PC-9 (cell line): ENCODE measurements around the gene SH3PXD2A. TPM values are rescaled to one million over a fixed set of nuclear protein-coding genes. Genes with fewer than 3 reads are reported as not detected.

Source experiments
- BruUV-seq: library from RNA; stranded (reverse); fragments of 400-500 nt; replicated peaks from 2 replicates; lab custom pipeline; 2021; lab: Mats Ljungman, UMichigan
- CTCF ChIA-PET: fragments of 300-600 bp; sonication (Branson Sonifier 250); formaldehyde crosslinking; loops from one replicate; lab custom pipeline; 2022; ENCODE audit warnings: antibody characterized with exemption; lab: Charles Lee
- POLR2A ChIA-PET: fragments of 300-600 bp; sonication (Branson Sonifier 250); formaldehyde crosslinking; loops from one replicate; lab custom pipeline; 2022; ENCODE audit warnings: antibody characterized with exemption; ENCODE audit not compliant: unreplicated experiment; lab: Charles Lee
- DNase-seq, 2 experiments: peaks; one replicate each; pipeline versions ENCODE4 v3.0.0 to v3.0.0-alpha.2; 2015 to 2022; ENCODE audit warnings: mixed read lengths in 1 of 2
- H2AFZ ChIP-seq: fragments of 200-600 bp; sonication (generic); 2 replicates; pipeline ENCODE4 v1.8.1; 2017; ENCODE audit warnings: antibody characterized with exemption
- H3F3A ChIP-seq: fragments of 200-600 bp; sonication (generic); 2 replicates; pipeline ENCODE4 v1.8.1; 2017; ENCODE audit warnings: antibody characterized with exemption, mild to moderate bottlenecking, low read depth; ENCODE audit not compliant: insufficient read depth
- H3K27ac ChIP-seq: fragments of 200-600 bp; sonication (generic); 2 replicates; pipeline ENCODE4 v1.6.1; 2016; ENCODE audit warnings: mixed run types
- H3K27me3 ChIP-seq: fragments of 200-600 bp; sonication (generic); 2 replicates; pipeline ENCODE4 v1.6.1; 2016; ENCODE audit warnings: low read depth, mixed run types; ENCODE audit not compliant: insufficient read depth
- H3K36me3 ChIP-seq: fragments of 200-600 bp; sonication (generic); 2 replicates; pipeline ENCODE4 v1.6.1; 2016; ENCODE audit warnings: low read depth, mixed run types
- H3K4me1 ChIP-seq: fragments of 200-600 bp; sonication (generic); replicated peaks from 2 replicates; pipeline ENCODE4 v1.6.1; 2016; ENCODE audit warnings: mixed run types; ENCODE audit not compliant: insufficient read depth
- H3K4me2 ChIP-seq: fragments of 200-600 bp; sonication (generic); 2 replicates; pipeline ENCODE4 v1.6.1; 2017; ENCODE audit warnings: mixed run types
- H3K4me3 ChIP-seq: fragments of 200-600 bp; sonication (generic); 2 replicates; pipeline ENCODE4 v1.6.1; 2016; ENCODE audit warnings: mixed run types
- H3K79me2 ChIP-seq: fragments of 200-600 bp; sonication (generic); 2 replicates; pipeline ENCODE4 v1.6.1; 2017; ENCODE audit warnings: low read depth, mixed run types
- H3K9me2 ChIP-seq: fragments of 200-600 bp; sonication (generic); 2 replicates; pipeline ENCODE4 v1.8.1; 2017; ENCODE audit warnings: mild to moderate bottlenecking; ENCODE audit not compliant: insufficient read depth
- H3K9me3 ChIP-seq: fragments of 200-600 bp; sonication (generic); 2 replicates; pipeline ENCODE4 v1.8.1; 2016; ENCODE audit warnings: low read depth; ENCODE audit not compliant: insufficient read depth
- H4K20me1 ChIP-seq: fragments of 200-600 bp; sonication (generic); 2 replicates; pipeline ENCODE4 v1.8.1; 2017; ENCODE audit not compliant: insufficient read depth
- EZH2 ChIP-seq: fragments of 200-600 bp; sonication (generic); IDR thresholded peaks from 2 replicates; pipeline ENCODE4 v1.8.0; 2017; ENCODE audit warnings: antibody characterized with exemption, low read depth
- intact Hi-C: fragments of 100-400 bp; cut with micrococcal nuclease; formaldehyde crosslinking; loops from one replicate; pipeline ENCODE4 v1.10.0; 2022; ENCODE audit not compliant: unreplicated experiment
- total RNA-seq: library from RNA; stranded (reverse); gene quantifications from 2 replicates; pipeline ENCODE4 v1.2.3, GENCODE V29; 2021
- TF ChIP-seq, protein P1 (sequence below): fragments of 200-600 bp; sonication (generic); conservative IDR thresholded peaks from 2 replicates; pipeline ENCODE4 v1.6.1; 2017; ENCODE audit warnings: mixed run types, antibody characterized with exemption, mild to moderate bottlenecking, moderate library complexity

The SH3PXD2A gene
- total RNA-seq, 1 experiment from 2014 or later: 12.5 TPM

DNA sequence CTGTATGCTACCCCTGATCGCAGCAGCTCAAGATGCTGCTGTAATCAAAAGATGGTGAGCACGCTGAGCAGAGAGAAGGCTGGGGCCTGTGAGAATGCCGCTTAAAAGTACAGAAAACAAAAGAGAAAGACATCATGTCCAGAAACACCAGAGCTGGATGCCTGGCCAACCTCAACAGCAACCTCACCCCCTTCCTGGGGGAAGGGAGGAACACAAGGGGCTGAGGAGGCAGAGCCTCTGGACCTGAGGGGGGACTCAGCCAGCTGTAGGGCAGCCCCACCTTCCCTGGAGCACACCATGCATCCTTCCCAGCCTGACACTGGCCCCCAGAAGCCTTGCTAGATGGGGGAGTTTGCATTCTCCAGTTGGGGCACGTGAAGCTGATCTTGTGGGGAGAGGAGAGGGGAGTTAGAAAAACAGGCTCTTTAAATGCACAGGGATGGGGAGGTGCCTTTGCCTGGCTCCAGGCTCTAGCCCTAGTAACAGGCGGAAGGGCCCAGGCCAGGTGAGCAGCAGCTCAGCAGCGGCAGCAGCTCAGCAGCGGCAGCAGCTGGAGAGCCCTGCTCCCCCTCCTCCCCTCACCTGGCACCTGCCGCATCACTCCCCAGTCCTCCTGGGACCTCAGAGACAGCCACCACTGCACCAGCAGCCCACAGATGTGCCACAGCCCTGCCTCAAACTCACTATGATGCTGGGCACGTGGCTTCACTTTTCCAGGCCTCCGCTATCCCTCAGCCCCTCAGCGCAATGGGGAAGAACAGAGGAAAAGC lies 205.5 kb downstream of the SH3PXD2A start:
- H3F3A ChIP-seq: no peaks in the 10 kb centered on the region
- no peaks in the 10 kb centered on the region for H3K27me3 ChIP-seq
- H2AFZ ChIP-seq: no peak overlapping the region
- no peaks in the 10 kb centered on the region for H3K9me3 ChIP-seq
- no peak overlapping the region for H3K4me3 ChIP-seq
- H4K20me1 ChIP-seq: no peaks in the 10 kb centered on the region
- DNase-seq: no peak
- no peak overlapping the region for H3K27ac ChIP-seq
- intact Hi-C loops: loop anchor here (5.0 kb wide), 1 partner anchor 623 kb away; no protein-coding TSS in a partner anchor
- H3K4me2 ChIP-seq: no peak overlapping the region
- ChIA-PET CTCF (no interaction called here), POLR2A (no interaction called here)
- BruUV-seq: no TSS peak
- TF ChIP-seq, protein P1, sequence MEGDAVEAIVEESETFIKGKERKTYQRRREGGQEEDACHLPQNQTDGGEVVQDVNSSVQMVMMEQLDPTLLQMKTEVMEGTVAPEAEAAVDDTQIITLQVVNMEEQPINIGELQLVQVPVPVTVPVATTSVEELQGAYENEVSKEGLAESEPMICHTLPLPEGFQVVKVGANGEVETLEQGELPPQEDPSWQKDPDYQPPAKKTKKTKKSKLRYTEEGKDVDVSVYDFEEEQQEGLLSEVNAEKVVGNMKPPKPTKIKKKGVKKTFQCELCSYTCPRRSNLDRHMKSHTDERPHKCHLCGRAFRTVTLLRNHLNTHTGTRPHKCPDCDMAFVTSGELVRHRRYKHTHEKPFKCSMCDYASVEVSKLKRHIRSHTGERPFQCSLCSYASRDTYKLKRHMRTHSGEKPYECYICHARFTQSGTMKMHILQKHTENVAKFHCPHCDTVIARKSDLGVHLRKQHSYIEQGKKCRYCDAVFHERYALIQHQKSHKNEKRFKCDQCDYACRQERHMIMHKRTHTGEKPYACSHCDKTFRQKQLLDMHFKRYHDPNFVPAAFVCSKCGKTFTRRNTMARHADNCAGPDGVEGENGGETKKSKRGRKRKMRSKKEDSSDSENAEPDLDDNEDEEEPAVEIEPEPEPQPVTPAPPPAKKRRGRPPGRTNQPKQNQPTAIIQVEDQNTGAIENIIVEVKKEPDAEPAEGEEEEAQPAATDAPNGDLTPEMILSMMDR: no peak
- no peaks in the 10 kb centered on the region for H3K4me1 ChIP-seq
- H3K9me2 ChIP-seq: no peaks in the 10 kb centered on the region
- H3K79me2 ChIP-seq: no peaks in the 10 kb centered on the region
- H3K36me3 ChIP-seq: no peaks in the 10 kb centered on the region

DNA sequence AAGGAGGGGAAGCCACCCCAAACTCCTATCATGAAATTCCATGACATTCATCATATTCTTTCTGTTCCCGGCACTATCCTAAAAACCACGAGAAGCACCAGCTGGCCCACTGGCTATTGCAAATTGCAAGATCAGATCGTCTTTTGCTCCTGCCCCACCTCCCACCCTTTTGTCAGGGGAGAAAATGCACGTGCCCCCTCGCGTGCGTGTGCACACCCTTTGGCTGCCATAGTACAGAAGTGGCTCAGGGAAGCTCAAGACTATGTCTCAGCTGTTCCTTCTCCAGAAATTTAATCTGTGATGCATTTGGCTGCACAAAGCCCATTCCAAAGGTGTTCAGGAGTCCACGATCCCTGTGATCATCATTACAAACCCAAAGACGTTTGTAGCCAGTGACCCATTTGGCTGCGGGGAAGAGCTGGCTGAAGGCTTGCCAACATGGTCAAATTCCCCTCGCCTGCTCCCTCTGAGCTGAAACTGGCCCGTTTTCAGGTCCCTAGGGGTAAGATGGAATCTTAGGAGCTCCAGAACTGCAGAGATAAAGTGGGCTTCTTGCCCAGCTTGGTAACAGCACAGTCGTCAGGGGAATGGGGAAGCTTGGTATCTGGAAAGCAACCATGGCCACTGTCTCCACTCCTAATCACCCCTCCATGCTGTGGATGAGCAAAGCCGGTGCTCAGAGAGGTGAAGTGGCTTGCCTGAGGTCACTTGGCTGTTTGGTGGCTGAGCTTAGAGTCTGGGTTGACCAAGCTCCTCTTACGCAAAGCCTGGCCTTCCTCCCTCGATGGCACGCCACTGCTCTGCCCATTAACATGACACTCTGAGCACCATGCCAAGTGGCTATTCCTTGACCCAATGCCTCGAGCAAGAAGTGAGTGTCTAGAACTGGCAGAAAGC lies 206.5 kb downstream of the SH3PXD2A start:
- H3K9me2 ChIP-seq: no peaks in the 10 kb centered on the region
- H3K9me3 ChIP-seq: no peaks in the 10 kb centered on the region
- POLR2A ChIA-PET: no interaction called here
- H4K20me1 ChIP-seq: no peaks in the 10 kb centered on the region
- TF ChIP-seq EZH2: no peak
- TF ChIP-seq, protein P1: no peak
- H3K4me2 ChIP-seq: no peak overlapping the region
- no peaks in the 10 kb centered on the region for H3K4me1 ChIP-seq
- no peak overlapping the region for H2AFZ ChIP-seq
- CTCF ChIA-PET: no interaction called here
- no peaks in the 10 kb centered on the region for H3K79me2 ChIP-seq
- no peak overlapping the region for H3K27ac ChIP-seq
- H3K4me3 ChIP-seq: no peak overlapping the region
- no TSS peak for BruUV-seq
- no peak for DNase-seq
- no peaks in the 10 kb centered on the region for H3K36me3 ChIP-seq
- H3K27me3 ChIP-seq: no peaks in the 10 kb centered on the region
- H3F3A ChIP-seq: no peaks in the 10 kb centered on the region
- intact Hi-C loops: no loop called here

DNA sequence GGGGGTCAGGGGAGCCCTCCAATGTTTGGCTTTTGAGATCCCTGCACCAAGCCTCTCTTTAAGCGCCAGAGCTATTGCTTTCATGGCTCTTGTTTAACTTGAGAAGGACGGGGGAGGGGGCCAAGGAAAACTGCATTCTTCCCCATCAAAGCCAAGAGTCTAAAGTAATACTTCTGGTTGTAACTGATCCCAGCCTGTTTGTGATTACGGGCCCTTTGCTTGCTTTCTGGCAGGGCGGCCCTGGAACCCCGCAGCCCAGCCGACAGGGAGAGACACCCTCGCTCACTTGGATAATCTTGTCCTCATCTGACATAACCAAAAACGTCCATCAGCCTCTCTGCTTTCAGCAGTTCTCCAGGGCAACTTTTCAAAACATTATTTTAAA lies 207.1 kb downstream of the SH3PXD2A start:
- intact Hi-C loops: no loop called here
- CTCF ChIA-PET: no interaction called here

More for the DNA sequence above, 207.1 kb downstream of the SH3PXD2A start:
- Histone ChIP-seq H3K4me2 (no peak overlapping the region), H4K20me1 (no peaks in the 10 kb centered on the region), H3K79me2 (no peaks in the 10 kb centered on the region), H3K9me3 (no peaks in the 10 kb centered on the region), H3K9me2 (no peaks in the 10 kb centered on the region), H3K4me3 (no peak overlapping the region), H3K36me3 (no peaks in the 10 kb centered on the region), H3K27ac (no peak overlapping the region), H3K4me1 (no peaks in the 10 kb centered on the region), H3K27me3 (no peaks in the 10 kb centered on the region), H2AFZ (no peak overlapping the region), H3F3A (no peaks in the 10 kb centered on the region)
- BruUV-seq: no TSS peak
- TF ChIP-seq EZH2: no peak
- TF ChIP-seq, protein P1: no peak
- DNase-seq: no peak
- POLR2A ChIA-PET: no interaction called here
